KOPT-K1 (cell line): ENCODE measurements around the gene HDAC4.

Experiments used
- H3K27ac ChIP-seq: fragments of 200-600 bp; sonication (generic); 2 replicates; pipeline ENCODE4 v1.5.1; 2016; ENCODE audit warnings: antibody characterized with exemption, mild to moderate bottlenecking, low read depth, low read length; ENCODE audit not compliant: poor library complexity, severe bottlenecking
- H3K36me3 ChIP-seq: fragments of 200-600 bp; sonication (generic); 2 replicates; pipeline ENCODE4 v1.5.1; 2017; ENCODE audit warnings: antibody characterized with exemption, mild to moderate bottlenecking, low read length, moderate library complexity; ENCODE audit not compliant: insufficient read depth
- H3K9me3 ChIP-seq: fragments of 200-600 bp; sonication (generic); 2 replicates; pipeline ENCODE4 v1.5.1; 2017; ENCODE audit warnings: antibody characterized with exemption, low read length, mild to moderate bottlenecking; ENCODE audit not compliant: insufficient read depth, poor library complexity, severe bottlenecking

HDAC4 gene

DNA sequence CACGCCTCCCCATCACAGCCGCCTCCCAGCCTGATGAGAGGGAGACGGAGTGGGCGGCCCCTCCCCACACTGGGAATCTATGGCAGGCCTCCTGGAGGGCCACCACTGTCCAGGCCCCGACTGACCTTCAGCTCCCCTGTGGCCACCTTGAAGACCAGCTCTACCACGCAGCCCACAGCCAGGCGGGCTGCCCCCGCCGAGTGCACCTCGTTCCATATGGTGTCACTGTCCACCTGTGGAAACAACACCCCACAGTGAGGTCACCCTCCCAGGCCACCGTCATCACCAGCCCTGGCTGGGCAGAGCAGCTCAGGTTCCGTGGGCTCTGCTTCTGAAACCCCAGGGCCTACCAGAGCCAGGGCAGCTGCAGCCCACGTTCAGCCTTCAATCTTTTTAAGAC is 310.9 kb downstream of the HDAC4 start:
- no peak overlapping the region for H3K27ac ChIP-seq
- H3K36me3 ChIP-seq: peaks cover 93% of the 10 kb centered on the region
- H3K9me3 ChIP-seq: no peaks in the 10 kb centered on the region

DNA sequence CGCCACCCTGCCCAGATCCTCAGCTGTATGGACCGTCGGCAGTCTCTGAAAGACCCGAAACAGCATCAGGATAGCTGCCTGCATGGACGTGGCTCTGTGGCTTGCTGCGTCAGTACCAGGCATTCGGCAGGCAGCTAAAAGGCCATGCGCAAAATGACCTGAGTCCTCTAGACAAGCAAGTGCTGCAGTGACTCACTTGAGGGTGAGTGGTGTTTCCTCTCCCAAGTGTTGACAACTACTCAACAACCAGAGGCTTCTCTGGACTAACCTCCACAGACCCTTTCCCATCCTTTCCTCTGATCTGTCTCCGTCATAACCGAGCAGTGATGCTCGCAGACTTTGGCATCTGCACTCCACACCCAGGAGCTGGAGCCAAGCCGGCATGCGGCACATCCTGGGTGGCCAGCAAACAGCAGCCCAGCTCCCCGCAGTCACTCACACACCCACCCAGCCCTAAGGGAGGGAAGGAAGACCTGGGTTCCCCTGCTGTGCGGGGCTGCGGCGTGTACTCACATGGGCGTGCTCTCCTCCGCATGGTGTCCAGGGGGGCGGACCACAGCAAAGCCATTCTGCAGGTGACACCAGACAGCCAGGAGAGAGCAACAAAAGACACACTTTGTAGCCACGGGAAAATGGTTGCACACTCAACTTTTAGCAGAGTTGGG is 313.6 kb downstream of the HDAC4 start:
- H3K9me3 ChIP-seq: no peaks in the 10 kb centered on the region
- peaks cover 93% of the 10 kb centered on the region for H3K36me3 ChIP-seq
- H3K27ac ChIP-seq: no peak overlapping the region

DNA sequence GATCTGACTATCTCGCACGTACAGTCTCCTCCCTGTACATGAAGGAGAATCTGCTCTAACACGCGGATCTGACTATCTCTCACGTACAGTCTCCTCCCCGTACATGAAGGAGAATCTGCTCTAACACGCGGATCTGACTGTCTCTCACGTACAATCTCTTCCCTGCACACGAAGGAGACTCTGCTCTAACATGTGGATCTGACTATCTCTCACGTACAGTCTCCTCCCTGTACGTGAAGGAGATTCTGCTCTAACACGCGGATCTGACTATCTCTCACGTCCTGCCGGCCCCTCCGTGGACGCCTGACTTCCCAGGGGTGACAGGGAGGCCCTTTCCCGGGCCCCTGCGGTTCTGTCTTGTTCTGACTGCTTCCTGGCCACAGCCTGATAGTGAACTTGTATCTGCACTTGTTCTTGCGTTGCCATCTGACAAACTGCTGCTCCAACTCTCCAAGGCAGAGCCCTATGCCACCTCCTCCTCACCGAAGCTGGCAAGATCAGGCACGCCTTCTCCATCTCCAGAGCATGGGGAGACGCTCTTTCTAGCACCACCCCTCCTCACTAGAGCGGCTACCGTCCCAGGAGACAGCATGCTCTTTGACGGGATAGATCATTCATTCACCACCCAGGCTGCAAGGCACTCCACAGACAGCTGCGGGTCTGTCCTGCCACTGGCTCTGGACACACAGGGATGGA is 314.3 kb downstream of the HDAC4 start:
- no peak overlapping the region for H3K27ac ChIP-seq
- no peaks in the 10 kb centered on the region for H3K9me3 ChIP-seq
- peaks cover 94% of the 10 kb centered on the region for H3K36me3 ChIP-seq

DNA sequence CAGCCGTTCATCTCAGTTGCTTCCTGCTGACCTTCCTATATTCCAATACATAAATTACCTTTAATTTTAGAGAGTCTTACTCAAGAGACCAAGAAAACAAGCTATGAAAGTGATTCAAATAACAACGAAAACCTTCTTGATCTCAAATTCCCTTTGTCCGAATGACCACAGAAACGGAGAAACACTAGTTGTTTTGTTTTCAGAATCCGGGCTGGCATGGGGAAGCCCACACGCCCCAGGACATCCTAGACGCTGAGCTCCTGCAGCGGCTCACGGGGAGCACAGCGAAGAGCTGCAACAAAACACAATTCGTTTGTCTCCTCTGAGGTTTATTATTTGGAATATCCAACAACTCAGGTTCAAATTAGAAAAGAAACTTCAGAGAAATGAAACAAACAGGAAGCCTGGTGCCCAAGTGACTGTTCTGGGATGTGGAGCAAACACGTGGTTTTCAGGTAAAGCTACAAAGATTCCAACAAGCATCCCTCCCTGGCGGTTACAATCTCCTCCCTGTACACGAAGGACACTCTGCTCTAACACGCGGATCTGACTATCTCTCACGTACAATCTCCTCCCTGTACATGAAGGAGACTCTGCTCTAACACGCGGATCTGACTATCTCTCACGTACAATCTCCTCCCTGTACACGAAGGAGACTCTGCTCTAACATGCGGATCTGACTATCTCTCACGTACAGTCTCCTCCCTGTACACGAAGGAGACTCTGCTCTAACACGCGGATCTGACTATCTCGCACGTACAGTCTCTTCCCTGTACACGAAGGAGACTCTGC is 315.4 kb downstream of the HDAC4 start:
- H3K36me3 ChIP-seq: peaks cover 94% of the 10 kb centered on the region
- H3K9me3 ChIP-seq: no peaks in the 10 kb centered on the region
- H3K27ac ChIP-seq: no peak overlapping the region

DNA sequence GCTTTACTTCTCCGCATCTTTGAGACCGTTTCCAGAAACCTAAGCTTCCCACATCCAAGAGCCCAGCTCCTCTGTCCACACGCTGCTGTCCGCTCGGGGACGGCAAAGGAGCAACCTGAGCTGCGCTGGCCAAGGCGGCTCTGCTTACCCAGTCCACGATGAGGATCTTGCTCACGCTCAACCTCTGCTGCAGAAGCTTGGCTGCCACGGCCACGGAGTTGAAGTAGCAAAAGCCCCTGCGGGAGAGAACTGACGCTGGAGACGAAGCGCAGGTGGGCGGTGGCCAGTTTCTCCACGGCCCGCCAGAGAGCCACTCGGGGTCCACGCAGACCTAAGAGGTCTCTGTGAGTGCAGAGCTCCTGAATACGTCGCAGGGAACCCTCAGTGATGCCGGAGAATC is 316.8 kb downstream of the HDAC4 start:
- Histone ChIP-seq H3K9me3 (no peaks in the 10 kb centered on the region), H3K27ac (no peak overlapping the region), H3K36me3 (peaks cover 96% of the 10 kb centered on the region)

DNA sequence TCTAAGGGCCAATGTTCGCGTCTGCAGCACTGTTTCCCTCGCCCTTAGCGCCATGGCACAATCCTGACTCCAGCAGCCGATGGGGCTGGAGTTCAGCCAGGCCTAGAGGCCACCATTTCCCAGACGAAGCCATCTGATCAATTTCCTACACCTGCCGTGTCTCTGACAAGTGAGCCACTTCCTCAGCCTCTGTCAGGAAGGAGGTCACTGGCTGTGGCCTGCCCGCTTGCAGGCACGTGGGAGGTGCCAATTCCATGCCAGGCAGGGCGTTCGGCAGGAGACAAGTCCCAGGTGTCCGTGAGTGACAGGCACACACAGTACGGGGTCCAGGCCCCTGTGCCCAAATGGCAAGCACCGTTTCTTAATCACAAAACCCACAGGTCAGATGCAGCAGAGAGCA is 318.4 kb downstream of the HDAC4 start:
- Histone ChIP-seq H3K36me3 (peaks cover 96% of the 10 kb centered on the region), H3K27ac (no peak overlapping the region), H3K9me3 (no peaks in the 10 kb centered on the region)

DNA sequence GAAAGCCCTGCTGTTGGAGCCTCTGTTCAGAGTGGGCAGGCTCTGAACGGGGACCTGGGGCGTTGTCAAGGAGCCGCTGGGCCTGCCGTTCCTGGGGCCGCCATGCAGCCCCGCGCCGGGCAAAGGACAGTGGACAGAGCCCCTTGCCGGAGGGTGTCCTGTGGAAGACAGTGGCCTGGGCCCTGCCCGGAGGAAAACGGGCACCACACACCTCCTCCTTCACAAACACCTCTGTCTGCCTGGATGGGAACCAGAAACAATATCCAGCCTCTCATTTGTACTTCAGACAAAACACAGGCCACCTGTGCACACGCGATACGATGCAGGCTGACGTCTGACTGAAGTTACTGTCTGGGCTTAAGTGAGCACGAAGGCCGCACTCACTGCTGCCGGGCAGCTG is 319.2 kb downstream of the HDAC4 start:
- H3K27ac ChIP-seq: no peak overlapping the region
- H3K9me3 ChIP-seq: no peaks in the 10 kb centered on the region

DNA sequence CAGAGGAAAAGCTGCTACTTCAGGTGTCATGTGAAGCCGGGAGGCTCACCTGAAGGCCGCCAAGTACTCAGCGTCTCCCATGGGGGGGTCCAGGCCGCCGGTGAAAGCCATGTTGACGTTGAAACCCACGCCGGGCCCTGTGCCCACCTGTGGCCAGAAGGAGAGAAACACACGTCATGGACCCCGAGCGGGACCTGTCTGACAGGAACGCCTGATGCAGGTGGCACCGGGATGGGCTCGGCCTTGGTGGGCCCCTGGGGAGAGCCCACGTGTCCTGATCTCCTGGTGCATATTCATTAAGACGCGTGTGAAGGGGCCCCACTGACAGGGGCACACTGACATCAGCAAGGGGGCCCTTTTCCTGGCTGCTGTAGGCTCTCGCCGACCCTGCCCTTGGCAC is 319.8 kb downstream of the HDAC4 start:
- Histone ChIP-seq H3K9me3 (no peaks in the 10 kb centered on the region), H3K27ac (no peak overlapping the region), H3K36me3 (peaks cover 97% of the 10 kb centered on the region)

More for the DNA sequence above, 319.2 kb downstream of the HDAC4 start:
- peaks cover 96% of the 10 kb centered on the region for H3K36me3 ChIP-seq

DNA sequence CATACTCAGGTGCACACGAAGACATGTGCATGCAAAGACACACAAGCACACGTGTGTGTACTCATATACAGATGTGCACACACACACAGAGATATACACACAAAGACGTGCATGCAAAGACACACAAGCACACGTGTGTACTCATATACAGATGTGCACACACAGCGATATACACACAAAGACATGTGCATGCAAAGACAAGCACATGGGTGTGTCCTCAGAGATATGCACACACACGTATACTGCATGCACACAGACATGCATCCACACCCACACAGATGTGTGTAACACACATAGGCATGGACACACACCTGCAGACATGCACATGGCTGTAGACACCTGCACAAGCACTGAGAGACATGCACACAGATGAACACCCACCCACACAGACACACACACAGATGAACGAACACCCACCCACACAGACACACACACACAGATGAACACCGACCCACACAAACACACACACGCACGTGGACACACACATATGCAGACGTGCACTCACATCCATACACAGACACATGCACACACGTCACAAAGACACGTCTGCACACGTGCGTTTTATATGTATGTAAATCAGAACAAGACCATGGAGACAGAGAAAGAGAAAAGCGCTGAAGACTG is 321.0 kb downstream of the HDAC4 start:
- Histone ChIP-seq H3K36me3 (peaks cover 99% of the 10 kb centered on the region), H3K9me3 (no peaks in the 10 kb centered on the region)

DNA sequence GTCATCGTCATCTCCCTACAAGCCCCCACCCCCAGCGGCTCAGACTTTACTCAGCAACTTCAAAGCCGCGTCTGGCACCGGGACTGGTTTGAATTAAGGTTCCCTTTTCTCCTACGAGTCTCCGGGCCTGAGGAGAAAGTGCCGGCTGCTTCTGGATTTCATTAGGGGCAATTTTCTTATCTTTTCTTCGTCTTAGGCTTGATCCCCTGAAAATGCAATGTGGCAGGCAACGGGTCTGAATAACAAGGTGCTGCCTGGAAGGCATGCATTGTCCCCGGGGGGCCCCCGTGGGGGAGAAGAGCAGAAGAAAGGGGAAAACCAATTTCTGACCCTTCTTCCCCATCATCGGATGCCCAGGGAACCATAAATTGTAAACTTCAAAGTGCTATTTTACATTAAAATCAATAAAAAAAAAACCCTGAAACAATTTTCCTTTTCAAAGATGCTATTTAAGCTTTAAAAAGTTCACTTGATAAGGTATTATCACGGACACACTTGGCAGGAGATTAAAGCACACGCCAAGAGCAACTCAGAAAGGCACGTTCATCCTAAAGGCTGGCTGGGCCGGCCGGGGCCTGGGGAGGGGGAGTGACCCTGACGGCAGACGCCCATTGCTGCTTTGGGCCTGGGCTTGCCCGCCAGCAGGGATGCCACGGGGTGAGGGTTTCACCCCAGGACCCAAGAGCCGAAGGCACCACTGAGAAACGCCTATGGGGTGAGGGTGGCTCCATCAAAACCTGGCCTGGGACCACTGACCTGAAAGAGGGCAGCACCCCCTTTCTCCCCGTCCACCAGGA is 322.5 kb downstream of the HDAC4 start:
- H3K27ac ChIP-seq: no peak overlapping the region
- H3K9me3 ChIP-seq: no peaks in the 10 kb centered on the region
- peaks cover 99% of the 10 kb centered on the region for H3K36me3 ChIP-seq

More for the DNA sequence above, 321.0 kb downstream of the HDAC4 start:
- H3K27ac ChIP-seq: no peak overlapping the region

DNA sequence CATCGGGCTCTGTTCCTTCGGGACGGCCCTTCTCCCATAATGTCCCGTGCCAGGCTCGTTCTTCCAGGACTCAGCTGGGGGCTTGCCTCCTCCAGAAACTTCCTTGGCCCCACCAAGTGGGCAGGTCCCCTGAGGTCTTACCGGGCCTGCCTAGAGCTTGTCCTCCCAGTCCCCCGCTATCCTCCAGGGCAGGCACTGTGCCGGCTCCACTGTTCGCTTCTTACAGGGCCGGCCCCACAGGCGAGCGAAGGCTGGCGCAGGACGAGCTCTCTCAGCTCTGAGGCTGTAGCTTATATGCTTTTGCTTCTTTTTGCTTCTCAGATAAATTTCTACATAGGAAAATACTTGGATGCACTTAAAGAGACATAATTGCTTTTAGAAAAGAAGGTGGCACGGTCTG is 323.6 kb downstream of the HDAC4 start:
- Histone ChIP-seq H3K27ac (no peak overlapping the region), H3K36me3 (peaks cover 99% of the 10 kb centered on the region), H3K9me3 (no peaks in the 10 kb centered on the region)

DNA sequence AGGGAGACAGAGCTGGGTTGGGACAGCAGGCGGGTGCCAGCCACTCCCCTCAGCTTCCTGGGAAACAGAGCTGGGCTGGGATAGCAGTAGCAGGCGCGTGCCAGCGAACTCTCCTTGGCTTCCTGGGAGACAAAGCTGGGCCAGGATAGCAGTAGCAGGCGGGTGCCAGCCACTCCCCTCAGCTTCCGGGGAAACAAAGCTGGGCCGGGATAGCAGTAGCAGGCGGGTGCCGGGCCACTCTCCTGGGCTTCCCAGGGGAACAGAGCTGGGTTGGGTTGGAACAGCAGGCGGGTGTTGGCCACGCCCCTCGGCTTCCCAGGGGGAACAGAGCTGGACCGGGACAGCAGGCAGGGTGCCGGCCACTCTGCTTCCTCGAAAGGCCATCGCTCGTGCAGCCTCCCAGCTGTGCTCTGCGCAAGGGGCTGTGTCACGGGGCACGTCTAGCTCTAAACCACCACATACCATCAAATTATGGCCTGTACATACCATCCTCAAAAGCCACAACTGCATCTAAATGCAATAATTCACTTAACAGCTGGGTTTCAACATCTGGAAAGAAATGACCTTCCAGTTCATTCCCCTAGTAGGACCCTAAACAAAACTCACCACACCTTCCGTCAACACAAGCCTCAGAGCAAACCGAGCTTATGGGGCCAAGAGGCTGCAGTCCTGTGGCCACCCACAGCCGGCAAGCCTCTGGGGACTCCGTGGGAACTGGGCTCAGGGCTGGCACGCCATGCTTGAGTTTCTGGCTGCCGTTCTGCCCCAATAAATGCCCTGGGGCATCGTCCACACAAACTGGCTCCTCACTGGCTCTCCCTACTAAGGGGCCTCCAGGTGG is 324.7 kb downstream of the HDAC4 start:
- H3K27ac ChIP-seq: no peak overlapping the region
- H3K36me3 ChIP-seq: peaks cover 99% of the 10 kb centered on the region
- H3K9me3 ChIP-seq: no peaks in the 10 kb centered on the region

DNA sequence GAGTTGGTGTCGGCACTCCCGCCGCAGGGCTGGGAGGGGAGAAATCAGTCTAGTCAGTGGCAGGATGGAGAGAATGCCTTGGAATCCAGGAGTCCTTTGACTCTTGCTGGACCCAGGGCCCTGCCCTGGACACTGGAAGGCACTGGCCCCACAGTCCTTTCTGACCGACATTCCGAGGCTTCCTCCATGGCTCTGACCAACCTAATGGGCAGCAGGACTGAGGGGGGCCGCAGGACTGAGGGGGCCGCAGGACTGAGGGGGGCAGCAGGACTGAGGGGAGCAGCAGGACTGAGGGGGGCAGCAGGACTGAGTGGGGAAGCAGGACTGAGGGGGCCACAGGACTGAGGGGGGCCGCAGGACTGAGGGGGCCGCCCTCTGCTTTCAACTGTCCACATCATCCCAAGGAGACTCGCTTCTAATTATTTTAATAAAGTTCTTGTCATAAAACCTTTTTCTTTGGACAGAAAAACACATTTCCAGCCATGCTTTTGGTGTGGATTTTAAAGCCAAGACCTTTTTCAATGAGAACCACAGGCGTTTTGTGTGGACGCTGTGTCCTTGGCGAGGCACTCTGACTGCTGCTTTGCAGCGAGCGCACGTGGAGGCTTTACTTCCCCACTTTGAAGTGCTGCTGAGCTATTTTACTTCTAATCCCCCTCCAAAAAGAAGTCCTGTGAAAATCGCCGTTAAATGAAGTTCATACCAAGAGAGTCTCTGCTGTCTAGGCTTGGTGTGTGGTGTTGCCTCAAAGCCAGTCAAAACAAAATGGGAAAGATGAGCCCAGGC is 326.9 kb downstream of the HDAC4 start:
- no peak overlapping the region for H3K27ac ChIP-seq
- peaks cover 93% of the 10 kb centered on the region for H3K36me3 ChIP-seq
- H3K9me3 ChIP-seq: no peaks in the 10 kb centered on the region
